ENCODE results near the gene APBA2. TPM values are rescaled to one million over a fixed set of nuclear protein-coding genes. Genes with fewer than 3 reads are reported as not detected.

The APBA2 gene
- total and polyA plus RNA-seq, 8 donors: 0.45 to 13.3 (median 2.0) TPM; not detected in 1

DNA sequence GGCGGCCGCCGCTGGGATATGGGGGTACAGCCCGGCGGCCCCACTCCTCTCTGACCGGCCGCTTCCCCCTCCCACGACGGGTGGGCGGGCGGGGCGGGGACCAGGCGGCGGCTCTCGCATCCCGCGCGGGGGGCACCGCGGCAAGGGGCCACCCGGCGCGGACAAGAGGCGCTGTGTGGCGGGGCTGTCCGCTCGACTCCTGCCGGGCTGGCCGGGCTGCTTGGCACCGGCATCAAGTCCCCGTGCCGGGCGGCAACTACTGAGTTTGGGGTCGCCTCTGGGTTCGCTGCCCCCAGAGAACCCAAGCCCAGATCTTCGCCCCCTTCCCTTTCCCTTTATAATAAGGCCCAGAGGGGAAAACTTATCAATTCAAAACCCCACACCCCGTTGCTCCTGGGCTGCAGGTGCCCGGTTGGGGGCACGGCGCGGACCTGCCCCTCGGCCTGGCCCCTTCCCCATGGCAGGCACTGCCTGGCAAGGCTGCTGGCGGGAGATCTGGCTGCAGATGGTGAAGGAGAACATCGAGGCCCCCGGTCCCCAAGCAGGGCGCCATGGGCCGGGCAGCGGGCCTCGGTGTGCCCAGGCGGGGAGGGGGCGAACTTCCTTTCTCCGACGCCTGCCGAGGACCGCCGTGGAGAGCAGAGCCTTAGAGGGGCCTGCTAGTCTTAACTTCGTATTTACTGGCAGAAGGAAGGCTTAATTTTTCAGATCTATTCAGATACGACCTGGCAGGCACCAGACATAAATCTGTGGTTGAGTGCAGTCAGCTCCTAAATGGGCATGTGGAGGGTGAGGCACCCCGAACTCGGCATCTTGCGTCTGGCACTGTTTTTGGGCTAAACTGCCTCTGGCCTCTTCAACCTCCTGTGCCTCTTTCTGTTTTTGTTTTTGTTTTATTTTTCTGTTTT, 911 bp downstream of the APBA2 start:
- H3K4me1 ChIP-seq: peaks cover 7 to 18% (median 15%) of the 10 kb centered on the region in 4 donors
- intact Hi-C loops (cut with DNase I; ENCODE audit: low total_unique reads): no loop called here
- 17 to 49% (median 26%) methylated on average over 18 to 61 of the region's 61 CpGs for WGBS, 5 donors
- H3K27ac ChIP-seq: peak overlapping the region in 1 of 5 donors; percentile 38
- TF ChIP-seq EP300 (IDR thresholded peaks at IDR 0.05) (no peak), POLR2A (IDR thresholded peaks at IDR 0.05) (no peak), POLR2AphosphoS5 (IDR thresholded peaks at IDR 0.05) (no peak)
- TF ChIP-seq, protein P1, sequence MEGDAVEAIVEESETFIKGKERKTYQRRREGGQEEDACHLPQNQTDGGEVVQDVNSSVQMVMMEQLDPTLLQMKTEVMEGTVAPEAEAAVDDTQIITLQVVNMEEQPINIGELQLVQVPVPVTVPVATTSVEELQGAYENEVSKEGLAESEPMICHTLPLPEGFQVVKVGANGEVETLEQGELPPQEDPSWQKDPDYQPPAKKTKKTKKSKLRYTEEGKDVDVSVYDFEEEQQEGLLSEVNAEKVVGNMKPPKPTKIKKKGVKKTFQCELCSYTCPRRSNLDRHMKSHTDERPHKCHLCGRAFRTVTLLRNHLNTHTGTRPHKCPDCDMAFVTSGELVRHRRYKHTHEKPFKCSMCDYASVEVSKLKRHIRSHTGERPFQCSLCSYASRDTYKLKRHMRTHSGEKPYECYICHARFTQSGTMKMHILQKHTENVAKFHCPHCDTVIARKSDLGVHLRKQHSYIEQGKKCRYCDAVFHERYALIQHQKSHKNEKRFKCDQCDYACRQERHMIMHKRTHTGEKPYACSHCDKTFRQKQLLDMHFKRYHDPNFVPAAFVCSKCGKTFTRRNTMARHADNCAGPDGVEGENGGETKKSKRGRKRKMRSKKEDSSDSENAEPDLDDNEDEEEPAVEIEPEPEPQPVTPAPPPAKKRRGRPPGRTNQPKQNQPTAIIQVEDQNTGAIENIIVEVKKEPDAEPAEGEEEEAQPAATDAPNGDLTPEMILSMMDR (IDR thresholded peaks at IDR 0.05): no peak
- no peaks in the 10 kb centered on the region for H3K36me3 ChIP-seq
- H3K27me3 ChIP-seq: peaks cover 0 to 49% (median 29%) of the 10 kb centered on the region in 3 donors
- H3K9me3 ChIP-seq: no peaks in the 10 kb centered on the region
- H3K4me3 ChIP-seq: peak overlapping the region; percentile 49 to 51 (median 50)
- DNase-seq: peak in 1 of 2 donors; percentile 38

DNA sequence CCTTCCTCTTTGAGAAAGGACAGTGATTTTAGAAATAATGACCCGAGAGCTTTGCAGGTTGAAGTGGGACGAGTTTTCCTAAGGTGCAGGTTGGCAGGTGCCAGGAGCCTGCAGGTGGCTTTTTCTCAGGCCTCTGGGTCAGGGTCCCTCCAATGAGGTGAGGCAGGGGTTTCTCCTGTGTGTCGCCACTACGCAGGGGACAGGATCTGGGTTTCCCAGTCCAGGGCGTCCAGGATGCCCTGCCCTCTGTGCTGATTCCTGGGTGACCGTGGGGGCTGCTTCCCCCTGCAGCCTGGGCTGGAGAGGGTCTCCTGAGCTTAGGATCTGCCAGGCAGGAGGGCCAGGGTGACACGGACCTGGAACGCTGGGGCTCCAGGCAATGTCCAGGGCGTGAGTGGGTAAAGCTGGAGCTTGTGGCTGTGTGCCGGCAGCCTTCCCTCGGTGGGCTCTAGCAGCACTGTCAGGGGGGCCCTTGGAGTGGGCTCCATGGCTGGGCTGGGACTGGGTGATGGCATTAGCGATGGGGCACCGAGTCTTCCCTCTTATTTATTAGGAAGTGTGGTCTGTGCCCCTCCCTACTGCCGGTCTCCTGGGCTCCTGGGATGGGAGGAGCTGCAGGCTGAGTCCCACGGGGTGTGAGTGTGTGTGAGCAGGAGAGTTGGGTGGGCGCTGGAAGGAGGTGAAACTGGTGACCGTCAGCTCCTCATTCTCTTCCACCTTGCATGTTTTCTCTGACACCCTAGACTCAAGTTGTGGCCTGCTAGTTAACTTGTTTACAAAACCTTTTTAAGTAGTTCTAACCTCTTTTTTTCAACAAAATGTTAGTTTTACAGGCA, 1.8 kb downstream of the APBA2 start:
- H3K27ac ChIP-seq: no peak overlapping the region
- intact Hi-C loops (cut with DNase I; ENCODE audit: low total_unique reads): no loop called here
- H3K4me1 ChIP-seq: peaks cover 7 to 18% (median 15%) of the 10 kb centered on the region in 4 donors
- H3K36me3 ChIP-seq: no peaks in the 10 kb centered on the region
- DNase-seq: no peak
- H3K4me3 ChIP-seq: no peak overlapping the region
- 59 to 78% (median 67%) methylated on average over 12 to 17 of the region's 17 CpGs for WGBS, 5 donors
- H3K9me3 ChIP-seq: no peaks in the 10 kb centered on the region
- peaks cover 0 to 49% (median 29%) of the 10 kb centered on the region in 3 donors for H3K27me3 ChIP-seq
- TF ChIP-seq EP300 (IDR thresholded peaks at IDR 0.05) (no peak), POLR2A (IDR thresholded peaks at IDR 0.05) (no peak), POLR2AphosphoS5 (IDR thresholded peaks at IDR 0.05) (no peak)
- TF ChIP-seq, protein P1 (IDR thresholded peaks at IDR 0.05): no peak

DNA sequence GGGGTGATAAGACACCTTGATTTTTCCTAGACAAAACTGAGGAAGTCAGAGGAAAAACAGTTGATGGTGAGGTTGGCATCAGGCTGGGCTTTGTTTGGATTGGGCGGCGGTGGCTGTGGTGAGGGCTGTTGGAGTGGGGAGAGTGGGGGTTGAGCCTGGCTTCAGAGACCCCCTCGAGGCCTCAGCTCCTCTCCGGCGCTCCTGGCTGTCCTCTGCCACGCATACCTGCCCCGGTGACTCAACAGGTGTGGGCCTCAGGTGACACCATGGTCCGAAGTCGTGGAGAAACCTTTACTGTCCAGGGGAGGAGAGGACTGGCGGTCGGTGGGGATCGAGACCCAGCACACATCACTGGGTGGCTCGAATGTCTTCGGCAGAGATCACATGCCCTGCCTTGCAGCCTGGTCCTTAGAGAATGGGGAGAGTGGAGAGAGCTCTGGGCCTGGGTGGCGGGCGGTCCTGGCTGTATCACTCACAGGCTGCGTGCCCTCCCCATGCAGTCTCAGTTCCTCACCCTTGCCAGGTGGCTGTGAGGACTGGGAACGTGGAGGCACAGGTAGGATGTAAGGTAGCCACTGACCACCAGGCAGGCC, 2.6 kb downstream of the APBA2 start:
- Histone ChIP-seq H3K27ac (no peak overlapping the region), H3K4me3 (no peak overlapping the region), H3K36me3 (no peaks in the 10 kb centered on the region), H3K9me3 (no peaks in the 10 kb centered on the region), H3K4me1 (peaks cover 7 to 18% (median 15%) of the 10 kb centered on the region in 4 donors), H3K27me3 (peaks cover 0 to 49% (median 29%) of the 10 kb centered on the region in 3 donors)
- no peak for DNase-seq
- WGBS, 5 donors: 81 to 93% (median 85%) methylated on average over 10 to 18 of the region's 18 CpGs
- intact Hi-C loops (cut with DNase I; ENCODE audit: low total_unique reads): no loop called here
- TF ChIP-seq, protein P1 (IDR thresholded peaks at IDR 0.05): no peak
- TF ChIP-seq EP300 (IDR thresholded peaks at IDR 0.05): no peak
- TF ChIP-seq POLR2AphosphoS5 (IDR thresholded peaks at IDR 0.05): no peak
- TF ChIP-seq POLR2A (IDR thresholded peaks at IDR 0.05): no peak

GRCh38 chr15:28888900-28889299, 3.1 kb downstream of the APBA2 start:
- H3K36me3 ChIP-seq: no peaks in the 10 kb centered on the region
- H3K4me3 ChIP-seq: no peak overlapping the region
- TF ChIP-seq, protein P1 (IDR thresholded peaks at IDR 0.05): no peak
- TF ChIP-seq POLR2A (IDR thresholded peaks at IDR 0.05): no peak
- TF ChIP-seq POLR2AphosphoS5 (IDR thresholded peaks at IDR 0.05): no peak
- TF ChIP-seq EP300 (IDR thresholded peaks at IDR 0.05): no peak
- H3K27ac ChIP-seq: no peak overlapping the region
- no peaks in the 10 kb centered on the region for H3K9me3 ChIP-seq
- DNase-seq: no peak
- WGBS, 5 donors: 73 to 83% (median 80%) methylated on average over 9 to 10 of the region's 10 CpGs
- H3K27me3 ChIP-seq: peaks cover 0 to 49% (median 29%) of the 10 kb centered on the region in 3 donors
- intact Hi-C loops (cut with DNase I; ENCODE audit: low total_unique reads): no loop called here
- H3K4me1 ChIP-seq: peaks cover 7 to 18% (median 15%) of the 10 kb centered on the region in 4 donors

All from stomach (tissue), 9 donors.